A673 (cell line): ENCODE measurements around the gene CRABP1. TPM values are rescaled to one million over a fixed set of nuclear protein-coding genes. Genes with fewer than 3 reads are reported as not detected.

ENCODE experiments used
- BruUV-seq: library from RNA; stranded (reverse); fragments of 400-500 nt; replicated peaks from 2 replicates; lab custom pipeline; 2021; lab: Mats Ljungman, UMichigan
- CTCF ChIA-PET: fragments of 300-600 bp; sonication (Branson Sonifier 250); formaldehyde crosslinking; loops from one replicate; lab custom pipeline; 2022; ENCODE audit warnings: antibody characterized with exemption; lab: Charles Lee
- POLR2A ChIA-PET: fragments of 300-600 bp; sonication (Branson Sonifier 250); formaldehyde crosslinking; loops from one replicate; lab custom pipeline; 2022; ENCODE audit warnings: antibody characterized with exemption; ENCODE audit not compliant: low non-redundant PET; lab: Charles Lee
- DNase-seq: peaks from one replicate; pipeline ENCODE4 v3.0.0-alpha.2; 2015; ENCODE audit warnings: low spot score
- H3K27ac ChIP-seq: fragments of 200-600 bp; sonication (generic); 2 replicates; pipeline ENCODE4 v1.5.1; 2016; ENCODE audit warnings: mixed run types, low read depth, mild to moderate bottlenecking, mixed read lengths, antibody characterized with exemption, low read length; ENCODE audit not compliant: poor library complexity, severe bottlenecking
- H3K27me3 ChIP-seq: fragments of 200-600 bp; sonication (generic); replicated peaks from 2 replicates; pipeline ENCODE4 v1.6.1; 2017; ENCODE audit warnings: mixed run types, low read depth, mild to moderate bottlenecking, mixed read lengths, antibody characterized with exemption, low read length; ENCODE audit not compliant: insufficient read depth, poor library complexity
- H3K36me3 ChIP-seq: fragments of 200-600 bp; sonication (generic); 2 replicates; pipeline ENCODE4 v1.6.1; 2016; ENCODE audit warnings: mixed run types, mild to moderate bottlenecking, mixed read lengths, antibody characterized with exemption, low read length; ENCODE audit not compliant: insufficient read depth, poor library complexity, severe bottlenecking
- H3K4me1 ChIP-seq: fragments of 200-600 bp; sonication (generic); 2 replicates; pipeline ENCODE4 v1.6.1; 2017; ENCODE audit warnings: mixed run types, mild to moderate bottlenecking, mixed read lengths, antibody characterized with exemption, low read length; ENCODE audit not compliant: insufficient read depth, poor library complexity, severe bottlenecking
- H3K4me3 ChIP-seq: fragments of 200-600 bp; sonication (generic); 2 replicates; pipeline ENCODE4 v1.5.1; 2016; ENCODE audit warnings: low read depth, mixed run types, mild to moderate bottlenecking, mixed read lengths, low read length; ENCODE audit not compliant: poor library complexity, severe bottlenecking
- H3K9me3 ChIP-seq: fragments of 200-600 bp; sonication (generic); 2 replicates; pipeline ENCODE4 v1.6.1; 2016; ENCODE audit warnings: mixed run types, low read depth, mild to moderate bottlenecking, mixed read lengths, antibody characterized with exemption, low read length; ENCODE audit not compliant: poor library complexity, severe bottlenecking
- EZH2 ChIP-seq: fragments of 200-600 bp; sonication (generic); IDR thresholded peaks from 2 replicates; pipeline ENCODE4 v1.6.1; 2017; ENCODE audit warnings: borderline replicate concordance, low read depth, mild to moderate bottlenecking, mixed read lengths, antibody characterized with exemption, low read length; ENCODE audit not compliant: poor library complexity, severe bottlenecking
- intact Hi-C: fragments of 100-400 bp; cut with micrococcal nuclease; formaldehyde crosslinking; loops from one replicate; pipeline ENCODE4 v1.10.0; 2022; ENCODE audit not compliant: unreplicated experiment
- total RNA-seq: library from RNA; stranded (reverse); gene quantifications from 2 replicates; pipeline ENCODE4 v1.2.3, GENCODE V29; 2021
- TF ChIP-seq, protein P1 (sequence below): fragments of 300-800, 200-600 bp; sonication (generic); conservative IDR thresholded peaks from 2 replicates; pipeline ENCODE4 v1.5.1; 2017; ENCODE audit warnings: low read depth, mild to moderate bottlenecking, antibody characterized with exemption, low read length, moderate library complexity, mixed read lengths

Gene CRABP1
- total RNA-seq, 1 experiment from 2014 or later, result 61.2 TPM

DNA sequence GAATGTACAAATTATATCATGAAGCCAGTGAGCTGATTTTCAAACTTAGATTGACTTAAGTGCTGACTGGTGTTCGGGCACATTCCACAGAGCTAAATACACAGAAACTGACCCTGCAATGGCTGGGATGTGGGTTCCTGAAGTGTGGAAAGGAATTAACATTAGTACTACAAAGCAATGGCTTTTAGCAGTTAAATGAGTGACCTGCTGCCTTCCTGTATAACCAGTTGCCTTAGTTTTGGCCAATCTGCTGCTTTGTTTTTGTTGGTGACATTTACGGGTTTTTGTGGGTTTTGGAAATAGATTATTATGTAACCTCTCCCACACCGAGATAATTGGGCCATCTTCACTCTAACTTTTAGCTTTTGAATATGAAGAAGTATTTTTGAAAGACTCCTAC is 38.3 kb upstream of the CRABP1 start:
- Histone ChIP-seq H3K4me1 (peaks cover 16% of the 10 kb centered on the region), H3K4me3 (no peak overlapping the region), H3K36me3 (no peaks in the 10 kb centered on the region), H3K9me3 (no peaks in the 10 kb centered on the region), H3K27ac (no peak overlapping the region), H3K27me3 (no peaks in the 10 kb centered on the region)
- CTCF ChIA-PET, result no interaction called here
- POLR2A ChIA-PET, result no interaction called here
- DNase-seq, result no peak
- TF ChIP-seq, protein P1, sequence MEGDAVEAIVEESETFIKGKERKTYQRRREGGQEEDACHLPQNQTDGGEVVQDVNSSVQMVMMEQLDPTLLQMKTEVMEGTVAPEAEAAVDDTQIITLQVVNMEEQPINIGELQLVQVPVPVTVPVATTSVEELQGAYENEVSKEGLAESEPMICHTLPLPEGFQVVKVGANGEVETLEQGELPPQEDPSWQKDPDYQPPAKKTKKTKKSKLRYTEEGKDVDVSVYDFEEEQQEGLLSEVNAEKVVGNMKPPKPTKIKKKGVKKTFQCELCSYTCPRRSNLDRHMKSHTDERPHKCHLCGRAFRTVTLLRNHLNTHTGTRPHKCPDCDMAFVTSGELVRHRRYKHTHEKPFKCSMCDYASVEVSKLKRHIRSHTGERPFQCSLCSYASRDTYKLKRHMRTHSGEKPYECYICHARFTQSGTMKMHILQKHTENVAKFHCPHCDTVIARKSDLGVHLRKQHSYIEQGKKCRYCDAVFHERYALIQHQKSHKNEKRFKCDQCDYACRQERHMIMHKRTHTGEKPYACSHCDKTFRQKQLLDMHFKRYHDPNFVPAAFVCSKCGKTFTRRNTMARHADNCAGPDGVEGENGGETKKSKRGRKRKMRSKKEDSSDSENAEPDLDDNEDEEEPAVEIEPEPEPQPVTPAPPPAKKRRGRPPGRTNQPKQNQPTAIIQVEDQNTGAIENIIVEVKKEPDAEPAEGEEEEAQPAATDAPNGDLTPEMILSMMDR, result no peak
- no peak for TF ChIP-seq EZH2
- no TSS peak for BruUV-seq
- intact Hi-C loops, result loop anchor here (10.0 kb wide), 1 partner anchor 263 kb away; the partner anchor contains the start of gene CHRNA5

- no TSS peak for BruUV-seq
- Histone ChIP-seq H3K27ac (no peak overlapping the region), H3K4me3 (no peak overlapping the region), H3K36me3 (no peaks in the 10 kb centered on the region), H3K27me3 (no peaks in the 10 kb centered on the region), H3K9me3 (no peaks in the 10 kb centered on the region), H3K4me1 (peaks cover 16% of the 10 kb centered on the region)
- peak; percentile 57 for DNase-seq
- ChIA-PET POLR2A (no interaction called here), CTCF (no interaction called here)
- intact Hi-C loops, result loop anchor here (10.0 kb wide), 1 partner anchor 262 kb away; the partner anchor contains the start of gene CHRNA5
- TF ChIP-seq, protein P1, result no peak
- no peak for TF ChIP-seq EZH2
Measured at GRCh38 chr15:78302579-78303312, 37.4 kb upstream of the CRABP1 start.

DNA sequence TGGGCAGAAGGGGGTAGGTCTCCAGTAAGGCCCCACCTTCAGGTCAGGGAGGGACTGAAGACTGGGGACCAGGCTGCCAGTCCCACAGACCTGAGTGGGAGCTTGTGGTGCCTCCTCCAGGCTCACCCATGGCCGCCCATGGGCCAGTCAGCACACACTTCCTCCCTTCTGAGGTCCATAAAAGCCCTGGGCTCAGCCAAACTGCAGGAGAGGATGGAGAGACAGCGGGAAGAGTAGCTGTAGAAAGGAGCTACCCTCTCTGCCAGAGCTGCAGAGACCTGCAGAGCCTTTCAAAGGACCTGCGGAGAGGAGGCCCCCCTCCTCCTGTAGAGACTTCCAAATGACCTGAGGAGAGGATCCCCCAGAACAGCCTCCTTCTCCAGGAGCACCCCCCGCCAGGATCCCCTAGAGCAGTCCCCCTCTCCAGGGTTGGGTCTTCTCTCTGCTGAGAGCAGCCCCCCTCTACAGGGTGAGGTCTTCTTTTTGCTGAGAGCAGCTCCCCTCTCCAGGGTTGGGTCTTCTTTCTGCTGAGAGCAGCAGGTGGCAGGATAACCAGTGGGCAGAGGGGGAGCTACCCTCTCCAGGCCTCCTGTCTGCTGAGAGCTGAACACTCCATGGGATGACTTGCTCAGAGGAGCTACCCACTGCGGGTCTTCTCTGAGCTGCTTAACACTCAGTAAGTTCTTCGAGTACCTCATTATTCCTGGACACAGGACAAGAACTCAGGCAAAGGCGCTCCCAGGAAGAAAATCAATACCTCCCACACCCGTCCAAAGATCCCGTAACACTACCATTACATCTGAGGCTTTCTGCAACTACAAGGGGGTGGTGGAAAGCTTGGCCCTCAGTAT is 35.7 kb upstream of the CRABP1 start:
- Histone ChIP-seq H3K27ac (no peak overlapping the region), H3K4me1 (peaks cover 9% of the 10 kb centered on the region), H3K9me3 (no peaks in the 10 kb centered on the region), H3K36me3 (no peaks in the 10 kb centered on the region), H3K4me3 (no peak overlapping the region), H3K27me3 (no peaks in the 10 kb centered on the region)
- DNase-seq, result no peak
- BruUV-seq, result no TSS peak
- CTCF ChIA-PET, result no interaction called here
- TF ChIP-seq, protein P1, result no peak
- no peak for TF ChIP-seq EZH2
- intact Hi-C loops, result loop anchor here (5.0 to 10.0 kb wide), 2 partner anchors 260 to 403 kb away; partner anchors contain the start of gene CHRNA5
- POLR2A ChIA-PET, result no interaction called here
